GM21717 (cell line): Measurements from ENCODE around the gene SIK2.
"Not testable (repeated sequence)": the region's sequence is repeated elsewhere in the genome, so short reads cannot be mapped to it uniquely, and the experiment has no call there.

Experiments
- ATAC-seq: cut with Tn5 transposase; IDR thresholded peaks from one replicate; pipeline ENCODE4 v1.9.1; 2021; ENCODE audit warnings: mild to moderate bottlenecking, moderate library complexity; ENCODE audit not compliant: unreplicated experiment

Gene SIK2

DNA sequence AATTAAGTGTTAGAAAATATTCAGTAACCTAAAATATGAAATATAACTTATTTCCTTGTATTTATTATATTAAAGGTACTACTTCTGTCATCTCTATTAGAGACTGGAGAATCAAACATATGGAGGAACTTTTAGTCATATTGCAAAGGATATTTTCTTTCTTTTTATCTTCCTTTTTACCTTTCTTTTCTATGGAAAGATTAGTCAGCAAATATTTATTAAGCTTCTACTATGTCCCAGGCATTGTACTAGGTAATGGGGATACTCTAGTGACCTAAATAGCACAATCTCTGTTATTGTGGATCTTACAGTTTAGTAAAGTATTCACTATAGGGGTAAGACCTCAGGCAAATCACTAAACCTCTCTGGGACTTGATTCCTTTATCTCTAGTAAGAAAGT is 18.3 kb downstream of the SIK2 start:
- ATAC-seq, result no peak

DNA sequence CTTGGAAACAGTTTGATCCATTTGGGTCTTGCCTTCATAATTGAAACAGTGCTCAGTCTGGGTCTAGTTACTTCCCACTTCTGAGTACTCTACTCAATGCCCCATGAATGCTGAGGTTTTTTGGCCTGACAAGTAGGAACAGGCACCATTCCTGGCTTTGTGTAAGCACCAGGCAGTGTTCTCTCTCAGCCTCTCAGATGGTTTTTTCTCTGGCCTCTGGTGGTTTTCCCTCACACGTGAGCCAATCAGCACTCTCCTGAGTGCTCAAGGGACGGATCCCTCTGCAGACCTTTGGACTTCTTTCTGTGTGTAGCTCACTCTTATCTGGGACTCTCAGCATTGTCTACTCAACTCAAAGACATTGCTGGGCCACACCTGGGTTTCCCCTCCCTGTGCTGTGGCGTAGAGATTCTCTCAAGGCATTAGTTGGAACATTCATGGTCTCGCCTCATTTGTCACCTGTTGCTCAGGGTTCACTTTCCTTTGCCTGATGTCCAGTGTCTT is 21.3 kb downstream of the SIK2 start:
- ATAC-seq, result no peak

DNA sequence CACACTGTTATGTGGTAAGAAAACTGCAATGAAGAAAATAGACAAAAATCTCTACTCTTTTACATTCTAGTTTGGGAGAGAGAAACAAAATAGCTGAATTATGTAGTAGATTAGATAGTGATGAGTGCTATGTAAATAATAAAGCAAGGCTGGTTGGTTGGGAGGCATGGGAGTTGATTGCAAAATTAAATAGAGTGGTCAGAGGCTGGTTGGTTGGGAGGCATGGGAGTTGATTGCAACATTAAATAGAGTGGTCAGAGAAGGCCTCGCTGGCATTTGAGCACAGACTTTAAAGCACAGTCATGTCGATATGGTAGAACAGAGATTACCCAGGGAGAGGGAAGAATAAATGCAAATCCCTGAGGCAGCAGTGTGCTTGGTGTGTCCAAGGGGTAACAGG is 22.4 kb downstream of the SIK2 start:
- no peak for ATAC-seq

- no peak for ATAC-seq
Observed at GRCh38 chr11:111627591-111627990, 25.3 kb downstream of the SIK2 start.

DNA sequence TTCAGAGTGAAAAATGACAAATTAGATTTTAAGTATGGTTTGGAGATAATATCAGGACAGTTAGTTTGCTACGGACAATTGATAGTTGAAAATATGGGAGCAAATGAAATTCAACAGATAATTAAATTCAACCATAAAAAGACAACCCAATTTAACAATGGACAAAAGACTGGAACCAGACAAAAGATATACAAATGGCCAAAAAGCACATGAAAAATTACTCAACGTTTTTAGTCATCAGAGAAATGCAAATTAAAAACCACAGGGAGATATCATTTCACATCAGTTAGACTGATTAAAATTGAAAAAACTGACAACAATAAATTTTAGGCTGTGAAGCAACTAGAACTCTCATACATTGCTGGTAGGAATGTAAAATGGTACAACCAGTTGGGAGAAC is 27.2 kb downstream of the SIK2 start:
- no peak for ATAC-seq

- ATAC-seq, result no peak
Observed at GRCh38 chr11:111631024-111631665, 28.9 kb downstream of the SIK2 start.

DNA sequence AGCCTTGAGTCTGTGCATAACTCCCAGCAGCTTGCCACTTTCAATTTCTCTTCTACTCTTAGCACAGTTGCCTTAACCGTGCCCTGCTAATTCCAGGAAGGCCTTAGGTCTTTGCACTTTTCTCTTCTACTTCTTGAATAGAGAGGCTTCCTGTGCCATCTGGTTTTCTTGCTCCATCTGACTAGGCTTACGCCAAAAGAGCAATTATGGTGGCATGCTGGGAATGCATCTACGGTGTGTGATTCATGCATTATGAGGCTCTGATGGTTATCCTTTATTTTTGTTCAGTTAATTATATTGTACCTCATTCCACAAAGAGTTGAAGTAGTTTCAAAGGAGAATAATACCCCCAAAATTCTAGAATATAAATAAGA is 29.4 kb downstream of the SIK2 start:
- ATAC-seq, result no peak

- no peak for ATAC-seq
Observed at GRCh38 chr11:111632516-111633220, 30.4 kb downstream of the SIK2 start.

- no peak for ATAC-seq
Observed at GRCh38 chr11:111633248-111633647, 31.0 kb downstream of the SIK2 start.

DNA sequence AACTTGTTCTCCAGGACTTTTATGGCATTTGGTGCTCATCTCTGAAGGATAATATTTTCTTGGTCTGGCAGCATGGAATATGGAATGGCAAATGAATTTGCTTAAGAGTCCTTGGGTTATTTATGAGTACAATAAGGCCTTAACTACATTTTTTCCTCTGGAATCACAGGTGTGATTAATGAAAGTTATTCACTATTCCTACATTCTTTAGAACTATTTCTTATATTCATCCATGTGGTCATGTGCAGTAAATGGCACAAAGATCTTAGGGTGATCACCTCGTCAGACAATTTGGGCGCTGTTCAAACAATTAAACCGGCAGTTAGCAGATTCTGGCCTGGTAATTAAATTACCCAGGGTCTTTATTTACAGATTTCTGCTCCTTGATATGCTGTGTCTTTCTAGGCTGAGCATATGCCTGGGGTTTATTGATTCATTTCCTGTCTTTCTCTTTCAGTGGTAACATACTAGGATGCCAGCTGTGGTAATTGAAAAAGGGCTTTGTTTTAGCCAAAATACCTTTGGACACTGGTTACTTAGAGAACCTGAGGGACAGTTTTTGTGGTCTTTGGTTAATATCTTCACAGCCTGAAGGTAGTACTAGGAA is 31.6 kb downstream of the SIK2 start:
- no peak for ATAC-seq

DNA sequence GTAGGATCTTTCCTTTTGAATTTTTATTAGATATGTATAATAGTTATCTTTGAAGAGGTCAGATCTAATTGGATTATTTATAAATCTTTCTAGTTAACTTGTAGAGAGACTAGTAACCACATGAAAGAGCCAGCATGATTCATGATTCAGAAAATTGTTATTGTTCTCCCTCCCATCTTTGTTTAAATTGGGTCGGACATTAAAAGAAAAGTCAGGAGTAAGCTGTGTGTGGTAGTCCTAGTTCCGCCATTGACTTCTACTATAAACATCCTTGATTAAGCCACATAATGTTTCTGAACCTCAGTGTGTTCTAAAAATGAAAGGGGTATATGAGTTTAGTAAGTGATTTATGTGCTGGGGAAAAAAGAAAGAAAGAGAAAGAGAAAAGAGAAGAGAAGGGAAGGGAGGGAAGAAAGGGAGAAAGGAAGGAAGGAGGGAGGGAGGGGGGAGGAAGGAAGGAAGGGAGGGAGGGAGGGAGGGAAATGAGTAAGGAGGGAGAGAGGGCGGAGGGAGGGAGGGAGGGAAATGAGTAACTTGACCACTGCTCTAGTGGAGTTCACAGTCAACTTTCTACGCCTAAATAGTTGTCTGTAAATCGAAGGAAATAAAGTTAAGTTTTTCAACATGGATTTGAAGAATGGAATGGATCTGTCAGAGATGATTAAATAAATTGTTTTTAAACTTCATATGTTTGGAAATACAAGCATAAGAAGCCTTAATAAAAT is 32.9 kb downstream of the SIK2 start:
- no peak for ATAC-seq

GRCh38 chr11:111635706-111636045 is 33.4 kb downstream of the SIK2 start:
- no peak for ATAC-seq

DNA sequence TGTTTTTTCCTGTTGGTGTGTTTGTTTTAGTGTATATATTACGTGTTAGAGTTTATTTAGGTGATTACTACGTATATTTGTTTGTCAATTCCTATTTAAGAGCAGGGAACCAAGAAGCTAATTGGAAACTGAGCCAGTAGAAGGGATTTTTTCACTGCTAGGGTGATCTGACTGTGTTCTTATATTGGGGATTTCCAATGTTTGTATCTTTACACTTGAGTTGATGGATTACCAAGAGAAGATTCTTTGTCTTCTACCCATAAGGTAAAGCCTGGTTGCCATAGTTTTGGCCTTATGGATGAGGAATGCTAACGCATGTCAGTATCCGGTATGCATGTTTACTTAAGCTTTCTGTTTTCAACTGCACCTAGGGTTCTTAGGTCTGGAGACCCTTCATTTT is 35.6 kb downstream of the SIK2 start:
- no peak for ATAC-seq

DNA sequence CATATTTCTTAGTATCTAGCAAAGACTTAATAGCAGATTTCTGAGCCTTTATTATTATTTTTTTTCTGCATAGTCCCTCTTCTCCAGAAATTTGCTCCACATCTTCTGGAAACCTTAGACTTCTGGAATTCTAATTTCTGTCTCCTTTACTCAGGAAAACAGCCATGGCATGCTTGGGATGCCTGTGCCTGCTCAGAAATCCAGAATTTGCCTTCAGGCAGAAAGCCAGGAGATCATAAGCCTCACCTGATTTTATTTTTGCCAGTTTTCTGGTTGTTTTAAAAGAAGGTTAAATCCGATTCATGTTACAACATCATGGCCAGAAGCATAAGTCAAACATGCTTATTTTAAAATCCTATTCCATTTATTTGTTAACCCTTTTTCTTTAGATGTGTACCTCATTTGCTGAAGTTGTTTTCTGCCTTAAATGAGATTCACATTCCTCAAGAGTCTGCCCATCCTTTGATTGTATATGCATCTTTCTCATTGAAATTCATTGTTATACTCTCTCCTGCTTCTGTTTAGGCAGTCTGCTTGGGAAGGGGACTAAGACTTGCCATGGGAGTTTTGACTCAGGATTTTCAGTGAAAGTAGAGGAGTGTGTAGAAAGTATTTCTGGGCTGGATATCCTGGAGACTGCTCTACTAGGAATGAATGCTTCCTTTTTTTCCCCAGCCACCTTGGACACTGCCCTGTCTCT is 37.1 kb downstream of the SIK2 start:
- no peak for ATAC-seq

DNA sequence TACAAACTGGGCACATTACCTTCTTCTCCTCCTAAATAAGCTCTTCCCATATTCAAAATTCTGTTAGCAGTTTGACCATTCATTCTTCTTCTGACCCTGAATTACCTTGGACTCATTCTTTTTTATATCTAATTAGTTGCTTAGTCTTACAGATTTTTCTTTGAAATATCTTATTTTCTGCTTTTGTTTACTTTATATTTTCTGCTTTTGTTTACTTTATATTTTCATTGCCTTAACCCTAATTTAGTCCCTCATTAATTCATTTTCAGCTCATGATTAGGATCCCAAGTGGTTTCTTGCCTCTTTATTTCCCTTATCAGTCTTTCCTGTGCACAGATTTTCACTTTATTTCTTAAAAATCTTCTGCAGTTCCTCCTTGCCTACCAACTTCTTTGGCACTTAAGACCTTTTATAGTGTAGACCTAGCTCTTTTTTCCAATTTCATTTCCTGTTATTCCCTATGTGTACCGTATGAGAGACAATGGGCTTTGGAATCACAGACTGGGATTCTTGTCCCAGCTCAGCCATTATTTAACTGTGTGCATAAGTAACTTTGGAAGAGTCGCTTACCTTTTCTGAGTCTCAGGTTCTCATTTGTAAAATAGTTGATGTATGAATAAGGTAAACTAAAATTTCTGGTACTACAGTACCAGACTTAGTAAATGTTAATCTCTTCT is 39.2 kb downstream of the SIK2 start:
- ATAC-seq, result no peak

DNA sequence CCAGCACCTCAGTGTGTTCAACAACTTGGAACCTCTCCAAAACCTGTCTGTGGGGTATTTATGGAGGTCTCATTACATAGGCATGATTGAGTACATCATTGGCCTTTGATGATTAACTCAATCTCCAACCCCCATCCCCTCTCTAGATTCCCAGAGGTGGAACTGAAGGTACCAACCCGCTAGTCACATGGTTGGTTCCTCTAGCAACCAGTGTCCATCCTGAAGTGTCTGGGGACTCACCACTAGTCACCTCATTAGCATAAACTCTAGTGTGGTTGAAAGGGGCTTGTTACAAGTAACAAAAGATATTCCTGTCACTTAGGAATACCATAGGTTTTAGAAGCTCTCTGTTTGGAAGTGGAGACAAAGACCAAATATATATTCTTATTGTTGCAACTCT is 40.3 kb downstream of the SIK2 start:
- no peak for ATAC-seq

GRCh38 chr11:111644922-111645321 is 42.7 kb downstream of the SIK2 start:
- ATAC-seq, result no peak

DNA sequence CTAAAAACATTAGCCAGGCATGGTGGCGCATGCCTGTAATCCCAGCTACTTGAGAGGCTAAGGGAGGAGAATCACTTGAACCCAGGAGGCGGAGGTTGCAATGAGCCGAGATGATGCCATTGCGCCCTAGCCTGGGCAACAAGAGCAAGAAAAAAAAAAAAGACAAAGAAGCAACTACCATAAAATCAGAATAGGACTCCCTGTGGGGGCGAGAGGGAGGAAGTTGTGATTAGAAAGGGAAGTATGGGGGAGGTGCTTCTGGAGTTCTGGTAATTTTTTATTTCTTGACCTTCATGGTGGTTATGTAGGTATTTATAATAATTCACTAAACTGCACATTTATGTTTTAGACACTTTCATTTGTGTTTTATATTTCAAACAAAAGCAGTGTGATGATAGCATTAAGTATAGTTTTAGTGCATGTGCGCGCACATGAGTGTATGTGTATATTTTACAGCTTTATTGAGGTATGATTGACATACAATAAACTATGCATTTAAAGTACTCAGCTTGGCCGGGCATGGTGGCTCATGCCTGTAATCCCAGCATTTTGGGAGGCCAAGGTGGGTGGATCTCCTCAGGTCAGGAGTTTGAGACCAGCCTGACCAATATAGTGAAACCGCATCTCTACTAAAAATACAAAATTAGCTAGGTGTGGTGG is 43.5 kb downstream of the SIK2 start:
- no peak for ATAC-seq

DNA sequence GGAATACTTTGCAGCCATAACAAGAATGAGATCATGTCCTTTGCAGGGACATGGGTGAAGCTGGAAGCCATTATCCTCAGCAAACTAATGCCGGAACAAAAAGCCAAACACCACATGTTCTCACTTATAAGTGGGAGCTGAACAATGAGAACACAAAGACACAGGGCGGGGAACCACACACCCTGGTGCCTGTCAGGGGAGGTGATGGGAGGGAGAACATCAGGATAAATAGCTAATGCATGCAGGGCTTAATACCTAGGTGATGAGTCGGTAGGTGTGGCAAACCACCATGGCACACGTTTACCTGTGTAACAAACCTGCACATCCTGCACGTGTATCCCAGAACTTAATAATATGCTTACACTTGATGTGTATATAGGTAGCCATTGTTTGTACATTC is 49.1 kb downstream of the SIK2 start:
- ATAC-seq, result not testable (repeated sequence)

DNA sequence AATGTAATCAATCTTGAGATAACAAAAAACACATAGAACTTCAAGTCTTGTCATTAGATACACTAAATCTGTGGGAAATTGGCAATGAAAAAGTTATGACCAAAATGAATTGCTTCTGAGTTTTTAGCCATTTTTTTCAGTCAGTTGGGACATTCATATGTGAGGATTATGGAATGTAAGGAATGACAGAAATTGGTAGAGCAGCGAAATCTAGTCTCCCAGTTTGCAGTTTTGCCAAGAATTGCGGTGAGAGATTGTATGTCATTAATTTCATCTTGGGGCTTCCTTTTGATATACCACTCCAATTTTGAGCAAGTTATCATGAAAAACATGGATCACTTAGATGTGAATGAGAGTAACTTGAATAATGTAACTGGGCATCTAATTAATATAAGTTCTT is 49.9 kb downstream of the SIK2 start:
- ATAC-seq, result no peak
